Germinal center (tissue), 1 donor: ENCODE measurements around the gene TOX4.

Source experiments
- DNase-seq: peaks from one replicate; pipeline ENCODE4 v3.0.0; 2012; ENCODE audit warnings: mixed read lengths, low spot score

Gene TOX4

DNA sequence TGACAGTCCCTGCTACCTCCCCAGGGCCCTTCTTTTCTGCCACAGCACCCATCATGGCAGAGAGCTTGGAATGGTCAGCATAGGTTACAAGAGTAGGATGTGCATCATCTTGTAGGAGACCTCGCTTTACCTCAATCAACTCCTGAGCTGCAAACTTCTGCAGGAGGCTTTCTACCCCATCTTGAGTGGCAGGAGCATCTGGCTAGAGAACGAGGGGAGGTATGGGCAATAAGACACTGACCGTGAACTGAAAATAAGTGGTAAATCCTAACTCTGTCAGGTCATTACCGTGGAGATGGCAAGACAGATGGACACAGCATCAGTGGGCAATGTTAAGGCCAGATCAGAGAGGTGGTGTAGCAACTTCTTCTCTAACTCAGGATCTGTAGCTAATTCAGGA is 26.4 kb downstream of the TOX4 start:
- DNase-seq, result no peak

DNA sequence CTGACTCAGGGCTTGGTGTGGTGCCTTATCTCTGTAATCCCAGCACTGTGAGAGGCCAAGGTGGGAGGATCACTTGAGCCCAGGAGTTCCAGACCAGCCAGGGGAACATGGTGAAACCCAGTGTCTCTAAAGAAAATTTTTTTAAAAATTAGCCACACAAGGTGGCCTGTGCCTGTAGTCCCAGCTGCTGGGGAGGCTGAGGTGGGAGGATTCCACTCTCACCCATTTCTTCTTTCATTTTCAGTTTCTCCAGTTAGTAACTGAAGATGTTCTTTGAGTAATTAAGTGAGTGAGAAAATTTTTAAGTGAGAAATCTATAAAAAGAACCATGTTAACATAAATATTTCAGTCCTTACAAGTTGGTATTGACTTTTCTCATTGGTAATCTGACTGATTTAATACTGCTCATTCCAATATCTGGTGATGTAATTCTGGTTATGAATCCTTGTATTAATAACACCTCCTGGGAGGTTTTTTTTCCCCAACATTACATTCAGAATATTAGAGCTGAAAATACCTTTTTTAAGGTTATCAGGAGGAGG is 28.1 kb downstream of the TOX4 start:
- DNase-seq, result no peak

DNA sequence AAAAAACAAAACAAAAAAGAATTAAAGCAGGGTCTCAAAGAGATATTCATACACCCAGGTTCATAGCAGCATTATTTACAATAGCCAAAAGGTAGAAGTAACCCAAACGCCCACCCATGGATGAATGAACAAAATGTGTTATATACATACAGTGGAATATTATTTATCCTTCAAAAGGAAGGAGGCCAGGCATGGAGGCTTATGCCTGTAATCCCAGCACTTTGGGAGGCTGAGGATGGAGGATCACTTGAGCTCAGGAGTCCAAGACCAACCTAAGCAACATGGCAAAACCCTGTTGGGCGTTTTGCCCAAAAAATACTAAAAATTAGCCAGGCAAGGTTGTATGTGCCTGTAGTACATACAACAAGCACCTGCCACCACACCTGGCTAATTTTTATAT is 29.6 kb downstream of the TOX4 start:
- no peak for DNase-seq

DNA sequence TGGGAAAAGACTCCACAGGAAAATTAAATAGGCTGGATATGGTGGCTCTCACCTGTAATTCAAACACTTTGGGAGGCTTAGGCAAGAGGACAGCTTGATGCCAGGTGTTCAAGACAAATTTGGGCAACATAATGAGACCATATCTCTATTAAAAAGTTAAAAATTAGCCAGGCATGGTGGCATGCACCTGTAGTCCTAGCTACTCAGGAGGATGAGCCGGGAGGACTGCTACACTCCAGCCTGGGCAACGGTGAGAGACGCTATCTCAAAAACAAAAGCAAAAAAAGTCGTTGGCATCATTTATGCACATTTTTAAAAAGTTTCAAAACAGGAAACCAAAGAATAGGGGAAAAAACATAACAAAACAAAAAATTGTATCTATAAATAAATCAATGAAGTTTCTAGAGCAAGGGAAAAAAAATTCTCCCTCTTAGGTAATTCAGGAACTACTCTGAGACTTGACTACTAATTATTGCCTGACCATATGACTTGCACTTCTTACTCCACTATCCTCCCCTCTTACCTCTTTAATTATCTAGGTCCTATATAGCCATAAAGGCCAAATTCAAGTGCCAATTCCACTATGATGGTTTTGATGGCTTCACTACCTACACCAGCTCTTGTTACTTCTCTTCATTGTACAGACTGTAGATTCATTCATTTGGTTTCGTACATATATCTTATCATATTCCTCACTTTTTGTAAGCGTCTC is 32.6 kb downstream of the TOX4 start:
- no peak for DNase-seq

DNA sequence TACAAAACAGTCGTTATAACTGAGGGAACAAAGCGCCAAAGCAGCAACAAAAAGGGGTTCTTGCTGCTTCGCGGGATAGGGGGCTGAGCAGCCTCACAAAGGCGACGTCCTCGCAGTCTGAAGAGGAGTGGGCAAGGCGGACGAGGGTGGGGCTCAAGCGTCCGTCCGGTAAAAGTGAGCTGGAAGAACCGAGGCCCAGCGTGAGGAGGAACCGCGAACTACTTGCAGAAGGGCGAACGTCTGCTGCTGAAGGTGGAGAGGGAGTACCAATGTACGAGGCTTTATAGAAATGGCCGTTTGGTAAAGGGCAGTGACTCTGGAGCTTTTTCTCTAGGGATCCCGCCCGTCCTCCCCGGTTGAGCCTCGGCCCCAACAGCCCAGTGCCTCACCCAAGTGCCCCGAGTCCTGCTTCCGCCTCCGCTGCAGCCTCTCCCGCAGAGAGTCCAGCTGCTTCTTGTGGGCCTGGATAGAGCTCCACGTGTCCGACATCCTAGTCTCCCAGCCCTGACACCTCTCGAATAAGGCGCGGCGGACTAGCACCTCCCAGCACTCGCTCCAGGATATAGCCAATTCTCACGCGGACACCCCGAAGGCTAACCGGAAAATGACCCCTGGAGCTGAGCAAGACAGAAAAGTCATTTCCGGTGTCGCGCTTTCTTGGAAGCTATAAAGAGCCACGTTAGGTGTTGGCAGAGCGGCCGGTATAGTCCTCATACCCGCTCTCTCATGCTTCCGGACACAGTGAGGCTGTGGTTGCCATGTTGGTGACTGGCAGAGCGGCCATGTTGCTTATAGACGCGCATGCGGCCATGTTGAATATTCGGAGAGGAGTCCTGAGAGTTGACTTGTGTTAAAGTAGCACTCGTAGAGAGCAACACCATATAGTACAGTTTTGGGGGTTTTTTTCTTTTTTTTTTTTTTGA is 34.0 kb downstream of the TOX4 start, which contains the start of gene METTL3:
METTL3 (minus strand) TSS at position 606 of the 923 bp plus-strand sequence; CDS start at position 489, 117 bp downstream.
- peak; percentile 92 for DNase-seq

DNA sequence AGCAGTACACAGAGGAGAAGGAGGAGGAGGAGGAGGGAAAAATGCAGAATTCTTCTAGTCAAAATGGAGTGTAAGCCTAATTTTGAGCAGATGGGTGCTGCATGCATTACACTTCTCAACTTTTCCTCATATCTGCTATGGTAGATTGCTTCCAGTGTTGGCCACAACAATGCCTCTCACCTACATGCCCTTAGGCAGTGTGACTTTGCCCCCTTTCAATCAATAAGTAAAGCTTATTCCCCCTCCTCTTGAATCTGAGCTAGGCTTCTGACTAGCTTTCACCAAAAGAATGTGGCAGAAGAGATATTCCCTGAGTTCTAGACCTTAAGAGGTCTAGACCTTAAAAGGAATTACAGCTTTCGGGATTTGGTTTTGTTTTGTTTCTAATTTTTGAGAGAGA is 37.3 kb downstream of the TOX4 start:
- no peak for DNase-seq

DNA sequence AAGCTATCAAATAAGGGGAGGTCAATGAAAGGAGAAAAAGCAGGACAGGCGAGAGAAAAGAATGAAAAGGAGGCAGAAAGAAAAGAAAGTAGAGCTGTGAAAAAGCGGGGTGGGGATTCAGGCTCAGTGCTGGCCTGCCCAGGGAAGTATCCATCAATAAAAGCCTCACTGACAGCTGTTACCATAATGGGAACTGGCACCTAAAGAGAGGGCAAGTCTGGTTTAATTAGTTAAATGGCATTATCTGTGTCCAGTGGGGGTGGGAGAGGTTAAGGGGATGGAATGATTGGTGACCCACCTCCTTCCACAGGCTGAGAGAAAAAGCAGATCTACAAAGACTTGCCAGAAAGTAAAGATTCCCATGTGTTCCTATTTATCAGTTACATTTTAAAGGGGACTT is 41.7 kb downstream of the TOX4 start:
- no peak for DNase-seq

DNA sequence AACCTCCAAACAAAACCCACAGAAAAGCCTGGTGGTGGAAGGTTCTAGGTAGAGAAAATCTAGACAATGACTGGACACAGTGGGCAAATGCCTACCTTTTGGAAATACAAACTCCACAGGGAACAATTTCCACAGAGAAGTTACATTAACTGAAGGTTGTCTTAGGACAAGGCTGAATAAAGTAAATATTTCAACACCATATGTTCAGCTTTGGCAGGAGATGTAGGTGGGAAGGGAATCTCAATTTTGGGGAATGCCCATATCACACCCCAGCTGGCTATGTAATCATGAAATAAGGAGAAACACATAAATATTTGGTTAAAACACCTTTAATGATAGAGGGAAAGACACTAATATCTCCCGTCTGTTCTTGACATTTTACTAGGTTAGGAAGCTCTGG is 43.8 kb downstream of the TOX4 start:
- no peak for DNase-seq

DNA sequence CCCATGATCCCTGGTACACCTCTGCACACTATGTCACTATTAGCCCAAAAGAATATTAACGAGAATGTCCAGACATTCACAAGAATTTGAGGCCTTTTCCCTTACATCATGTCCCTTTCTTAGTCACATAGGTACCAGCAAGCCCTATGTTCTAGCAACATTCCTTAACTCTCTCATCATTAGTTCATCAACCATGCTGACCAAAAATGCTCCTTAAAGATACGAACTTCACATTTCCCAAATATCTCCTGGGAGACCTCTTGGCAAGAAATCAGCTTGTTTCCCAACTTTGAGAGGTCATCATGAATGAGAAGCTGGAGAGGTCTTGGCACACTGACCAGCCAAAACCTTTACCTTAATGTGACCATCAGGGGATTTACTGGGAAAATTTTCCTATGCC is 44.5 kb downstream of the TOX4 start:
- DNase-seq, result no peak

DNA sequence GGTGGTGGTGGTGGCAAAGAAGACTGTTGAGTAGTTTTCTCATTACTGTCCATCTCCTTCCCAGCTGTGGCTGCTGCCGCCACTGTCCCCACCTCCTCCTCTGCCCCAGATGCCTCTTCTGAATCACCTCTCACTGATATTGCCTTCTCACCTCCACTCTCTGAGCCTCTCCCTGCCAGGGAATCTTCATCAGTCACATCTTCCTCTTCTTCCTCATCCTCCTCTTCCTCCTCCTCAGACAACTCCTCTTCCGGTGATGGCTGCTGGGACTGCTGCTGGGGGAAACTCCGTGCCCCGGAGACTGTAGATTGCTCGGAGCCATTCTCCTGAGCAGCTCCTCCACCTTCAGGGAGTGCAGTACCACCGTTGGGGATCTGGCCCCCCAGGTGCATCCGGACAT is 46.2 kb downstream of the TOX4 start:
- no peak for DNase-seq

DNA sequence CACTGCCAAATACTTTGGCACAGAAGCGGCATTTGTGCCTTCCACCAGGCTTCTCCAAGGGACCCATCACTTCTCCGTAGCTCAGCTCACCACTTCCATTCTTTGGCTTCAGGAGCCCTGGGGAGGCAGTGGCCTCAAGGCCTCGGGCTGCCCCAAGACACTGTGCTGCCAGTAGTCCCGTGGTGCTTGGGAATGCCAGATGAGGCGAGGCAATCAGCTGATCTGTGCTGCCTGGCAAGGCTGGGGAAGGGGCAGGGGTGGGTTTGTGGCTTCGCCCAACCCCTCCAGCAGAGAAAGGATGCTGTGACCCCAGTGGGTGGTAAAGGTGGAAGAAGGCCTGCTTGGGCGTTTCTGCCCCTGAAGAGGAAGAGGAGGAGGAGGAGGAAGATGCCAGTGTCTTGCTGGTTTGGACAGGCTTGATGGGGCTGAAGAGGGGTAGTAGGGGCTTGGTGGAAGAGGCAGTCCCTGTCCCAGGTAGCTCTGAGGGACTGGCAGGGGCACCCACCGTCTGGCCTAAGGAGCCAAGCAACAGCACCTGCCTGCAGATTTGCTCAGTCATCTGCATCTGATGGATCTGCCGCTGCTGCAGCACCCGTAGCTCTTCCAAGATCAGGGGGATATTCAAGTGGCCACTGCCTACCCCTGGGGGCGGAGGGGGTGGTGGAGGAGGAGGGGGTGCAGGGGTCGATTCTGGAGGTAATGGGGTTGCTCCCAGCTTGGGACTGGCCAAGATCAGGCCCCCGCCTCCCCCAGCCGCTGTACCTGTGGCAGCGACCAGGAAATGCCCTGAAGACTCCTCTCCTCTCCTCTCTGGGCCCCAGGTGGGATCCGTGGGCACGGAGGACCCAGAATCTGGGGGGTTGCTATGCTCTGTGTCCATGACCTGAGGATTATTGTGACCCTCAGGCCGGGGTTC is 47.8 kb downstream of the TOX4 start:
- no peak for DNase-seq

DNA sequence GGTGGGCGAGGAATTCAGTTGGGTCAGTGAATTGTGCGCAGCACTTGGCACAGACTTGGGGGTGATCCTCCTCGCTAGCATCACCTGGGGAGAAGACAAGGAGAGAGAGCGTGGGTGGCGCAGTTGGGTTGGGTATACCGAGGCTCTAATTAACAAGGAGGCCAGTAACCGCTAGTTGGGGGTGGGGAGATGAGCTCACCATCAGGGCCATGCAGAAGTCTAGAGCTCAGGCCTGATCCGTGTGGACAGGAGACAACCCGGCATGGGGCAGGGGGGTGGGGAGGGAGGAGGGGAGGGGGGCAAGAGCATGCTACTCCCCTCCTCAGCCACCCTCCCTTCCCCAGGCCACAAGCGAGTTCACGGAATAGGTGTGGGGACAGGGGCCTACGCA is 48.6 kb downstream of the TOX4 start:
- no peak for DNase-seq

DNA sequence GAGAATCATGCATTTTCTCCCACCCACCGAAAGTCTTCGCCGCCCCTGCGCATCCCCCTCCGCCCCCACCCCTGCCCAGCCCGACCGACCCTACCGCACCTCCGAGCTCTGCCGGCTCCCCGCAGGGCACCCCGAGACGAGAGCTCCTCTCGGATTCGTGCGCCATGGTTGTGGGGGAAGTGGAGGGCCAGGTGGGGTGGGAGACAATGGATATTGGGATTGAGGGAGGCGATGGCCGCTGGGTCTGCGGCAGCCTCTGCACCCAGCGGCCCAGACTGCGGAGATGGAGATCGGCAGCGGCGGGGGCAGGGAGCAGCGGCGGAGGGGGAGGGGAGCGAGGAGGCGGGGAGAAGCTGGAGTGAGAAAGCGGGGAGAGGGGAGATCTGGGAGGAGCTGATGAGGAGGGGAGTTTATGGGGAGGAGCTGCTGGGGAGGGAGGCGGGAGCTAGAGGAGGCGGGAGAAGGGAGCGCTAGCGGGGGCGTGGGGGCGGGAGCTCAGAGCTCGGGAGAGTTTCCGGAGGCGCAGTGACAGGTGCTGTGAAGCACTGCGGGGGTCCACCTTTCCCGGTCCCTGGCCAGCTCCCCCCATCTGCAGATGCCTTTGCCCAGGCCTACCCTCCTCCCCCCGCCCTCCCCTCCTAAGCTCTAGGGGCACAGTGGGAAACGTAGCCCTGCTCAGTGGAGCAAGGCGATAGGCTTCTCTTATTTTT is 49.1 kb downstream of the TOX4 start, which contains the start of gene SALL2:
SALL2 (minus strand) TSS at position 385 of the 710 bp plus-strand sequence; CDS start at position 166, 219 bp downstream.
- peak; percentile 17 for DNase-seq

DNA sequence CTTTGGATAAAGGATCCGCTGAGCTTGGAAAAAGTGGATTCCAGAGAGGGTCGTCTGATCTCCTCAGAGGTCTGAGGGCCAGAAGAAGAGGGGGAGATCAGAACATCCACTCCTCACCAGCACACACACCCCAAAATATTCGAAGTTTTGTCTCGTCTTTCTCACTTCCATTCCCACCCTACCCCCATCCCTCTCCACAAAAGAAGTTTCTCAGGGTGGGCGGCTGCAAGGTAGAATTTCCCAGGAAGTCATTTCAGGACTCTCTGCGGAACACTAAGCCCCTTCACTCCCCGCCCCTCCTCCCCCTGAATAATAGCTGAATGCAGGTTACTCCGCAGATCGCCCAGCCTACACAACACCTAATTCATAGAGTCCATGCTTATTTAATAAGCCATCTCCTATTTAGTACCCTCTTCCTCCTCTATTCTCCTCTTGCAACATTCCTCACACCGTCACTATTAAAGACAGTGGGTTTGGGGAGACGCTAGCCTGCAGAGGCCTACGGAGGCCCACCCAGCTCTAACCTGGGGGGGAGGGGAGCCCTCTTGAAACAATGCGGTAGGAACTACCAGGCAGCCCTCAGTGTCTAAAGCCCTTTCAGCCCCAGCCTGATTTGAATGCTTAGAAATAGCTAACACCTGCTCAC is 49.8 kb downstream of the TOX4 start:
- peak; percentile 10 for DNase-seq

DNA sequence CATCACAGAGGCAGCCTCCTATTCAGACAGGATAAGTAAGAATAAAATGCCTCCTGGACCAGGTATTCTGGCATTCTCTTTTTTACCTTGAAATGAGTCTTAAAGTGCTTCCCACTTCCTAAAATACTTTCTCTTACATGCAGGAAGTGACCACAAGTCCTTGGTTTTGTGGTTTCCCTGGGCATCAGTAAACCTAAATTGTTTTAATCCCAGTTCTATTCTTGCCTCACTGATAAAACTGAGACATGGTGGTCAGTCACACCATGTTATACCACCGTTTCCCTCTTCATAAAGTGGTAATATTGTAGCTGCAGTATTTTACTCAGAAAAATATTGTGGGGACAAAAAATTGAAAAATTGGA is 50.3 kb downstream of the TOX4 start:
- no peak for DNase-seq

DNA sequence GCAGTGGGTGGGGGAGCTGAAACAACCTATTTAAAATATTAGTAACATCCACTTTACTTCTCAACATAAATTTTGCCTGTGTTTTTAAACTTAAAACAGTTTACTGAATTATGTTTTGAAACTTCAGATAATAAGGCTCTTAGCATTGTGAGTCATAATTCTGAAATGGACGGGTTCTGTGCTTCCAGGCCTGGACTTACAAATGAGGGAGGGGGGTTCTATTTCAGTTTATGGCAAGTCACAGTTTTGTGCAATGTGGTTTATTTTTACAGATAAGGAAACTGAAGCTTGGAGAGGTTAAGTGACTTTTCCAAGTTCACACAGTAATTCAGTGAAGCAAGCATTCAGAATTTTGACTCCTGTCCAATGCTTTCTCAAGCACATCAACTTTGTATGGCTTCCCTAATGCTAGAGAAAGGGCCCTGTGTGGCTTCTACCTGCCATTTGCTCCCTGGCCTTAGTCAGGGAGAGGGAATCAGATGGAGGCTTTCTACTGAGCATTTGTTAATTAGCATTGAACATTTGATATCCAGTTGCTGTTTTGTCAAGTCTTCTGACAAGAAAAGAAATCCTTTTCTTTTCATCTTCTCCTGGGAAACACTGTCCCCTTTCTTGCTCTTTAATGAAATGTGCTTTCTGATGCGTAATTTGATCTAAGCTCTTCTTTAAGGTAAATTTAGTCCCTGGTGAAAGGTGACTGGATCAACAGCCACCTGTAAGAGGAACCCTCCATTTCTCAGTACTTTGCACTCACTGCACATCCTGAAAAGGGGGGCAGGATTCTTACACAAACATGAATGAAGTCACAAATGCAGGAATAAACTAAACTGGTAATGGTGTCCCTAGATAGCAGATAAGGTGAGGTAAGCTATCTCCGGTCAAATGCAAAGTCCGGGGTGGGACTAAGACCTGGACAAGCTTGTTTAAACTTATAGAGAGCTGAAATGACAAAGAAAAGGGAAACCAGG is 51.7 kb downstream of the TOX4 start:
- DNase-seq, result no peak

DNA sequence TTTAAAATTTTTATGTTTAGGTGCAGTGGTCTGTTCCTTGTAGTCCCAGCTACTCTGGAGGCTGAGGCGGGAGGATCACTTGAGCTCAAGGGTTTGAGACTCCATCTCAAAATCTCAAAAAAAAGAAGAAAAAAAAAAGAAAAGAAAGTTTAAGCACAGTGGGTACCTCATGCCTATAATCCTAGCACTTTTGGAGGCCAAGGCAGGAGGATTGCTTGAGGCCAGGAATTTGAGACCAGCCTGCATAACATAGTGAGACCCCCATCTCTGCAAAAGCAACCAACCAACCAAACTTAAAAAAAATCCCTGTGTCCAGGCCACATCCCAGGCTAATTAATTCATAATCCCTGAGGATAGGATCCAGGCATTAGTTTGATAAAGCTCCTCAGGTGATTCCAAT is 52.5 kb downstream of the TOX4 start:
- no peak for DNase-seq

DNA sequence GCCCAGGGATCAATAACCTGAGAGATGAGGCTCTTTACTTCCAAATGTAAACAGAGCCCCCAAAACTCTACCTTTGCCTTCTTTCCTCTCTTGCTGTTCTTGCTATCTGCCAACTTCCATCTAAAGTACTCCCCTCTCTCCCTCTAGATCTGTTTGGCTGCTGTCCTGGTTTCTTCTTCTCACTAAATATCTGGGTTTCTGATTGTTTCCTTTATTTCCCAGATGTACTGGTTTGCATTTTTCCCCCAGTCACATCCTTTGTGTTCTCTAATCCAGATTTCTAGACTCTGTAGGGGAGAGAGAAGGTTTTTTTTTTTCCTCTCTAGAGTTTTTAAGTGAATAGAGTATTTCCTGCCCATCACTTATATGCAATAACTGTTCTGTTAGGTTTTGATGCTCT is 56.3 kb downstream of the TOX4 start:
- no peak for DNase-seq

DNA sequence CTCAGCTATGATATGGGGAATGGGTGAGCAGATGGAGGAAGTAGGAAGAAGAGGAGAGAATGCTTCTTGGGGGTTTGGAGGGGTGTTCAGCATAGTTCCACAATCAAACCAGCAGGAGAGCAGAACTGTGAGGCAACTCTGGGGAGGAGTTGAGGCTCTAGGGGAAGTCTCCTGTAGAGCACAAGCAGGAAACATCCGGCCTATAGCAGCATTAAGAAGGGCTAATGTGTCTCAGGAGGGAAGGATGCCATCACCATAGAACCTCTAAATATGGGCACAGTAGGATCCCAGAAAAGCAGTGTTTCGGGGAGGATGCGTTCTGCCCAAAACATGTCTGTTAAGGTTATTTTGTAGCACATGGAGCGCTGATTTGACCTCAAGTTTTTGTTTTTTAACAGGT is 57.6 kb downstream of the TOX4 start:
- DNase-seq, result no peak
